GM18505 (cell line): ENCODE results near the gene MSANTD4.
A peak's percentile ranks its signal among the peaks of the same experiment; 100 is the strongest.

Source experiments
- ATAC-seq: cut with Tn5 transposase; IDR thresholded peaks from one replicate; pipeline ENCODE4 v1.9.1; 2021; ENCODE audit not compliant: unreplicated experiment
- POLR2A ChIP-seq: IDR thresholded peaks from 4 replicates; pipeline ENCODE4 v1.6.1; 2011; ENCODE audit warnings: borderline replicate concordance; ENCODE audit not compliant: insufficient read depth, insufficient read length; ENCODE audit errors: extremely low read depth

The MSANTD4 gene

GRCh38 chr11:105986554-105986953 is 35.5 kb downstream of the MSANTD4 start:
- TF ChIP-seq POLR2A = no peak
- peak; percentile 46 for ATAC-seq

GRCh38 chr11:105979997-105980703 is 41.9 kb downstream of the MSANTD4 start:
- TF ChIP-seq POLR2A = no peak
- no peak for ATAC-seq

- TF ChIP-seq POLR2A = no peak
- ATAC-seq = no peak
Observed at GRCh38 chr11:105975128-105975527, 46.9 kb downstream of the MSANTD4 start.

- no peak for TF ChIP-seq POLR2A
- no peak for ATAC-seq
Observed at GRCh38 chr11:105969756-105970155, 52.3 kb downstream of the MSANTD4 start.

- ATAC-seq = no peak
- no peak for TF ChIP-seq POLR2A
Observed at GRCh38 chr11:105968021-105968697, 53.9 kb downstream of the MSANTD4 start.

- ATAC-seq = no peak
- TF ChIP-seq POLR2A = no peak
Observed at GRCh38 chr11:105960252-105961245, 61.5 kb downstream of the MSANTD4 start.
